NCI-H2081 (cell line): ENCODE results near the gene GYS1.
"Not testable (repeated sequence)": the region's sequence is repeated elsewhere in the genome, so short reads cannot be mapped to it uniquely, and the experiment has no call there.

Source experiments
- DNase-seq, 2 experiments: peaks; one replicate each; lab custom pipeline; 2025; lab: John Stamatoyannopoulos, UW

Gene GYS1

GRCh38 chr19:48938256-48938655, 54.9 kb downstream of the GYS1 start:
- DNase-seq, result no peak

GRCh38 chr19:48935864-48936263, 57.2 kb downstream of the GYS1 start:
- DNase-seq, result no peak

GRCh38 chr19:48934837-48935236, 58.3 kb downstream of the GYS1 start:
- no peak for DNase-seq

GRCh38 chr19:48933382-48933932, 59.7 kb downstream of the GYS1 start, which contains the start of gene DHDH:
TSS of gene DHDH (plus strand) at chr19:48933699. CDS start at chr19:48933722, 23 bp downstream.
- peak; percentile 88 to 92 for DNase-seq

GRCh38 chr19:48928164-48929025, 64.7 kb downstream of the GYS1 start:
- no peak for DNase-seq

- DNase-seq, result not testable (repeated sequence)
Observed at GRCh38 chr19:48927692-48928091, 65.4 kb downstream of the GYS1 start.

- DNase-seq, result no peak
Observed at GRCh38 chr19:48926909-48927308, 66.2 kb downstream of the GYS1 start.

- not testable (repeated sequence) for DNase-seq
Observed at GRCh38 chr19:48925890-48926289, 67.2 kb downstream of the GYS1 start.

GRCh38 chr19:48925240-48925843, 67.8 kb downstream of the GYS1 start:
- DNase-seq, result no peak

- no peak for DNase-seq
Observed at GRCh38 chr19:48922548-48923490, 70.3 kb downstream of the GYS1 start.

GRCh38 chr19:48921721-48922500, 71.2 kb downstream of the GYS1 start:
- DNase-seq, result no peak

GRCh38 chr19:48920949-48921348, 72.2 kb downstream of the GYS1 start:
- no peak for DNase-seq

GRCh38 chr19:48919271-48919670, 73.8 kb downstream of the GYS1 start:
- DNase-seq, result not testable (repeated sequence)

- DNase-seq, result no peak
Observed at GRCh38 chr19:48918801-48919247, 74.3 kb downstream of the GYS1 start.
